GOT3 (cell line): ENCODE results near the gene PRR22.
A peak's percentile ranks its signal among the peaks of the same experiment; 100 is the strongest.

Experiments used
- DNase-seq: peaks from one replicate; lab custom pipeline; 2025; ENCODE audit warnings: mixed read lengths; lab: John Stamatoyannopoulos, UW

Gene PRR22

DNA sequence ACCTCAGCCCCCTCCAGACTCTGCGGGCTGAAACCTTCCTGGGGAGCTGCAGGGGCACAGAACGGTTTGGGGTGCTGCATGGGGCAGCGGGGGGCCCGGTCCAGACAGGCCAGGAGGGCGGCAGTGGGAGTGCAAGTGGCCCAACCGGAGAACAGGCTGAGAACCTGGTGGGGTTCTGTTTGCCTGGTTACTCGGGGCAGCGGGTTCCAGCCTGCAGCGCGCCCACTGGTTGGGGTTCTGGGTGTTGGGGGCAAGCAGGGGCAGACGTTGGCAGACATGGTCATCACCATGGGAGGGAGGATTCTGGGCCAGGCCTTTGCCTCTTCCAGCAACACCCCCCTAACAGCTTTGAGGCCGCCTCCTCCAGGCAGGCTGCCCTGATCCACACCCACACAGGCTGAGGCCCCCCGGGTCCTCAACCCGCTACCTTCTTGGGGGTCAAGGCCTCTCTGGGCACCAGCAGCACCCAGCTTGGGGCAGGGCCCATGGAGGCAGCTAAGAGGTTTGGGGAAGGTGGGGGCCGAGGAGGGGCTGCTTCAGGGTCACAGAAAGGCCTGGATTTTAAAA lies at the start of gene PRR22:
Gene PRR22, minus strand, starts transcription at position 166 of the 567 bp plus-strand sequence. Its CDS starts 86 bp downstream, at position 80.
- no peak for DNase-seq

DNA sequence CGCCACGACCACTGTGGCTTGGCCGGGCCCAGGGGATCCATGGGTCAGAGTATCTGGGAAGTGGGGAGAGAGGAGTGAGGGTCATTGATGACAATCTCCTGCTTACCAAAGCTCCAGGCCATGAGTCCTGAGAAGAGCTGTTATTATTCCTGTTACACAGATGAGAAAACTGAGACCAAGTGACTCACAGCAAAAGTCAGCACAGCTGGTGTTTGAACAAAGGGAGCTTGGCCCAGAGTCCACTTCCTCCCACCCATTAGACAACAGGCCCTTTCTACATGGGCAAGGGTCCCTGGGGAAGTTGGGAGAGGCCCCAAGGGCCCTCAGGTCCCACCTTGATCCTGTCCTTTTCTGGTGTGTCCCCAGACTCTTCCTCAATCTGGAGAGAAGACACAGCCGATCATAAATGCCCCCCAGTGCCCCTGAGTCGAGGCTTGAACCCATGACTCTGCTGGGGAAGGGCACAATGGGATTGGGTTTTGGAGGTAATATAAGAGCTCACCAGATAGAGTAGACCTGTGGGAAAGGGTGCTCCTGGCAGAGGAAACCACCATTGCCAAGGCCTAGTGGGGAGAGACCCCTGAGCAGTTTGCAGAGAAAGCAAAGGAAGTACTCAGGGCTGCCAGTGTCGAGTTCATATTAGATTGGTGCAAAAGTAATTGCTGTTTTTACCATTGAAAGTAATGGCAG lies 48.1 kb upstream of the PRR22 start:
- DNase-seq, result no peak

DNA sequence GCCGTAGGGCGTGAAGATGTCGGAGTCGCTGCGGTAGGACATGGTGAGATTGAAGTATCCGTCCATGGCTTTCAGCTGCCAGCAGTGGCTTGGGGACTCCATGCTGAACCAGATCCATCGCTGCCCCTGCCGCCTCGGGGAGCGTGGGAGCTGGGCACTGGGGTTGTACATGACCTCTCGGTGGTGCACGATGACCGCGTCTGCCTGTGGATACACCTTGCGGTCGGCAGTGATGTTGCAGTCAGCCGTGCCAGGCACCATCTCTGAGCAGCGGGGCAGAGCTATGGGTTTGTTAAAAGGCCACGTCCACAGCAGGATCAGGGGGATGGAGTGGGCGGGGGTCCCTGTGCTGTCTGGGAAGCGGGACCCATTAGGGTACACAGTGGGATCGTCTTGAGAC lies 47.5 kb upstream of the PRR22 start:
- DNase-seq, result no peak

DNA sequence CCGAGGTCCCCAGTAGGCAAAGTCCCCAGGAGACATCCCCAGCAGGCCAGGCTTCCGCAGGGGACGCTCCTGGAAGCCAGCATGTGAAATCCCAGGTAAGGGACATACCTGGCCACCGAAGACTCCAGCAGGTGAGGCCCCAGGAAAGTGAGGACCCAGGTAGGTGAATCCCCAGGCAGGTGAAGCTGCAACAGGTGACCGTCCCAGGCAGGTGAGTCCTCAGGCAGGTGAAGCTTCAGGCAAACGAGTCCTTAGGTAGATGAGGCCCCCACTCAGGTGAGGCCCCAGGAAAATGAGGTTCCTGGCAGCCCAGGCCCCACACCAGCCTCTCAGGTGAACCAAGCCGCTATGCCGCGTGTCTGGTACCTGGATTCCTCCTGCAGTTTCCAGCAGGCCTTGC lies 46.6 kb upstream of the PRR22 start:
- DNase-seq, result no peak

DNA sequence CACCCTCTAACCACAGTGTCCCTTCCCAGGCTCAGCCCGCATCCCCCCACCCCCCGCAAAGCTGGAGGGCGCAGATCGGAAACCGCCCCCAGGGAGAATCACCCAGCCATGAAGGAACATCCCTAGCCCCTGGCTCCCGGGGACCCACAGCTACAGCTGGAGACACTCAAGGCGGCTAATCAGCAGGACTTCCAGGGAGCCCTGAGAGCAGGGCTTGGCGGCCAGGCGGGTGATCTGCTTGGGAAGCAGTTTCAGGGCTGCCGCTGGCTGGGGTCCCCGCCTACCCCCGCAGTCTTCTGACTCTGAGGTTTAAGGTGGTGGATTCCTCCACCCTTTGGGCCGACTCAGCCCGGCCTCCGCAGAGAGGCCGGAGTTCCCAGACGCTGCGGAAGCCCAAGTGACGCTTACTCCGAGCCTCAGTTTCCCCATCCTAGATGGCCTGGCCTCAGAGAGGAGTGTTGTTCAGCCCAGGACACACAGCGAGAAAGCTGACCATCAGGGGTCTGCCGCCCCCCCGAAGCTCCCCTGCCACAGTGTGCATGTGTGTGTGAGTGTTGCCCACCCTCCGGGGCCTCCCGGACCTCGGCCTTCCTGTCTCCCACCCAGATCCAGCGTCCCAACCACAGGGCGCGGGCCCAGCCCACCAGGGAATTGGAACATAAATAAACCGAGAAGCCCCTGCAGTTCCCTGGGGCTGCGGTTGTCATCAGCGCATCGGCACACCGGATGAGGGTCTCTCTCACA lies 45.2 kb upstream of the PRR22 start:
- no peak for DNase-seq

DNA sequence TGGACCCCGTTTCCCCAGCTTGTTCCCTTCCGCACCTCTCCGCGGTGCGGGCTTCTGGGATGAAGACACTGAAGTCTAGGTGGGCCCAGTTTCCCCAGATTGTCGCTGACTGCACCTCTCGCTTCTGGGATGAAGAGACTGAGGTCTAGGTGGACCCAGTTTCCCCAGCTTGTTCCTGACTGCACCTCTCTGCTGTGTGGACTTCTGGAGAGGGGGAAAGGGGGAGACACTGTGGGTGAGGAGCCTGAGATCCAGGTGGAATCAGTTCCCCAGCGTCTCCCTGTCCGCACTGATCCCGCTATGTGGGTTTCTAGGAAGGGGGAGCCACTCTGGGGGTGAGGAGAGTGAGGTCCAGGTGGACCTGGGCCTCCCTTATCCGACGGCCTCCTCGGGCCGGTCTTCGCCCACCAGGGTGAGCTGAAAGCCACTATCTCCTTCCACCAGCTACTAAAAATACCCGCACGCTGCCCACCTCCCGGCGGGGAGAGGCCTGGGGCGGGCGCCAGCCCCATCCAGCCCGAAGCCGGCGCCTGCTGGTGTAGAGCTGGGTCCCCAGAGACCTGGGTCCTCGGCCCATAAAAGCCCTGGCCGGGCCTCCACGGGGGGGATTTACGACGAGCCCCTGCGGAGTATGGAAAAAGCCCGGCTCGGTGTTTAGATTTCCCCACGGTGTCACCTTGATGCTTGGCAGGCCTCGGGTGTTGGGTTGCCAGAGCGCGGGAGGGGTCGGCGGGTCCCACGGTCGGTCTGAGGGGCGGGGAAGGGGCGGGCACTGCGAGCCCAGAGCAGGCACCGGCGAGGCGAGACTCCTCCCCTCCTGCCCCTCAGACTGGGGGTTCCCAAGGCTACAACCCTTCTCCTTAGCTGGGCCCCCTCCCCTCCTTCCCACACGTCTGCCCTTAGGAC lies 44.4 kb upstream of the PRR22 start:
- DNase-seq, result no peak

DNA sequence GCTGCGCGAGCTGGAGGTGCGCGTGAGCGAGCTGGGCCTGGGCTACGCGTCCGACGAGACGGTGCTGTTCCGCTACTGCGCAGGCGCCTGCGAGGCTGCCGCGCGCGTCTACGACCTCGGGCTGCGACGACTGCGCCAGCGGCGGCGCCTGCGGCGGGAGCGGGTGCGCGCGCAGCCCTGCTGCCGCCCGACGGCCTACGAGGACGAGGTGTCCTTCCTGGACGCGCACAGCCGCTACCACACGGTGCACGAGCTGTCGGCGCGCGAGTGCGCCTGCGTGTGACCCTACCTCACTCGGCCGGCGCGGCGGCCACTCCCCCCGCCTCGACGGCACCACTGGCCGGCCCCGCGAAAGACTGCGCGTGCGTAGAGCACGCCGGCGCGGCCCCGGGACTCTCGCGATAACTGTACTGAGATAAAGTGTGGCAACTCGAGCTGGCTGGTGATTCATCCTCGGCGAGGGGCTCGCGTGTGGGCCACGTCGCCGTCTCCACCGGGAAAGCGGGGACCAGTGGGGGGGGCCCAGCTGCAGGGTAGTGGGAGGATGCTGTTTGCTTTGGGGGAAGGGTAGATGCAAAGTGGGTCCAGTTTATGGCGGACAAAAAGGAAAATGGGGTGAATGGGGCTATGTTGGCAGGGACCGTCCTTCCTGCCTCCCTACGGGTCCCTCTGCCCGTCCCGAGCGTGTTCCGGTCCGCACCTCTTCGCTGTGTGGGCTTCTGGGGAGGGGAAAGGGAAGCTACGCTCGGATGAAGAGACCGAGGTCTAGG lies 43.5 kb upstream of the PRR22 start:
- DNase-seq, result peak; percentile 91

DNA sequence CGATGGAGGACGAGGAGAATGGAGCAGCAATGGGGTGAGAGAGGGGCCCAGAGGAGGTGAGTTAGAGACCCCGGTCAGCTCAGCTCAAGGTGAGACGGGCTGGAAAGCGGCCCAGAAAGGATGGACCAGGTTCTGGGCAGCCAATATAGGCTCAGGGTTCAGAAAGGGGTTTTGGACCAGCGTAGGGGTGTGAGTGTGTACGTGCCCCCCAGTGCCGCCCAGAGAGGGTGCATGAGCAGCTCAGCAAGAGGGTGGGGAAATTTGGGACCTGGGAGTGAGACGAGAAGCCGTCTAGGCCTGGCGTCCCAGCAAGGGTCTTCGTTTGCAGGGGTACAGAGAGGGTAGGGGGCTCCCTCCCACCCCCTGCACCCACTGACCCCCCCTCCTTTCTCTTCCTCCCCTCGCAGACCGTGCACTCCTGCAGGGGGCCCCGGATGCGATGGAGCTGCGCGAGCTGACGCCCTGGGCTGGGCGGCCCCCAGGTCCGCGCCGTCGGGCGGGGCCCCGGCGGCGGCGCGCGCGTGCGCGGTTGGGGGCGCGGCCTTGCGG lies 42.9 kb upstream of the PRR22 start:
- DNase-seq, result no peak

DNA sequence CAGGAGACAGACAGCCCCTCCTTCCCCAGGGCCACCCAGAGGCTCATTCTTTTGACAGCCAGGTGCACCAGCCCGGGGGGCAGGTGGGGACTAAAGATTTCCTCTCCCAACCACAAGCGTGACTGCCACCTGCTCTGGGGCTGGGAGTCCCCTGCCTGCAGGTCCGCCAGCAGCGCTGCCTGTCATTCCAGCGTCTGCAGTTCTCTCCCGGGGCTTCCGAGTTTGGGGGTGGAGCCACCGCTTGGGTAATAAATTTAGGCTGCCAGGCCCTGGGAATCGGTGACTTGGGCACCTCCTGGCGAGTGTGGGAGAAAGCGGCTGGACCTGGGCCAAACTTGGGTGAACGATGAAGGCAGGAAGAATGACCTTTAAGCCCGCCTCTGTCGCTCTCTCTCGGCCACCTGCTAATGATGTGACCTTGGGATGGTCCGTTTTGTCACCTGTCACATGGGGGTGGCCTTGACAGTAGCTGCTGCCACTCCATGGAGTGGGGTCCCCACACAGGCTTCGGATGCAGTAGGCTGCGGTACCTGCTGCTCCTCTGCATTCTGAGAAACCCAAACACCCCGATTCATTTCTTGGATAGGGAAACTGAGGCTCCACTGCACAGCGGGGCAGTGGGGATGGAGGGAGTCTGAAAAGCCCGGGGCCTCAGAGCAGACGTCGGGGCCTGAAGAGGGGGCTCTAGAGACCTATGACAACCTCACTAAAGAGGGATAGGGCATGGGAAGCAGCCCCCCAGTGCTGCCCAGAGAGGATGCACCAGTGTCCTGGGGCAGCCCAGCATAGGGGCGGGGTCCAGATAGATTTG lies 42.2 kb upstream of the PRR22 start:
- no peak for DNase-seq

DNA sequence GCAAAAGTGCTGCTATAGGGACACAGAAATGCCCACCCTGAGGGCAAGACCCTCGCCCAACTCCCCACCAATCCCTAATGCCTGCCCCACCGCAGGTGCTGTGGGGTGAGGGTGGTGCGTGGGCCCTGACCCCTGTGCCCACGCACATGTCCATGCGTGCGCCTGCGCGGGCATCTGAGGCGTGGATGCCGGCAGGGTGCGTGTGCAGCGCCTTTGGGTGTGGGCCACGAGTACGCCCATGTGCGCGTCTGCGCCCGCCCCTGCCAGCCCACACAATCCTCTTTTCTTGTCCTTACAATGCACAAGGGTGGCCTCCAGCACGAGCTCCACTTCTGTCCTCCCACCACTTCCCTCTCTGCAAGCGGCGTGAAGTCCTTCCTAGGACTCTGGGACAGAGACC lies 40.6 kb upstream of the PRR22 start:
- no peak for DNase-seq

DNA sequence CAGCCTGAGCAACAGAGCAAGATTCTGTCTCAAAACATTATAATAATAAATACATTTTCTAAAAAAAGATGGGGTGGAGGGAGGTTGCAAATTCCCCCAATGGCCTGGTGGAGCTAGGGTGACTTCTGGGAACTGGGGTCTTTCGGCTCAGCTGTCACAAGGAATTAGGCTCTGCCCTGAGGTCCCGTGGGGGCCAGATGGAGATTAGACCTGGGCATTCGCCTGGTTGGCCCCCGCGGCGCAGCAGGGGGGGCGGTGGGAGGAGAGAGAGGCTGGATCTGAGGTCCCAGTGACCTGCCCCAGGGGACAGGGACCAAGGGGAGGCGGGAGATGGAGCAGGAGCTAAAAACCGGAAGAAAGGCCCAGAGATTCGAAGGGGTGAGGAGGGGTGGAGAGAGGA lies 40.2 kb upstream of the PRR22 start:
- DNase-seq, result no peak

DNA sequence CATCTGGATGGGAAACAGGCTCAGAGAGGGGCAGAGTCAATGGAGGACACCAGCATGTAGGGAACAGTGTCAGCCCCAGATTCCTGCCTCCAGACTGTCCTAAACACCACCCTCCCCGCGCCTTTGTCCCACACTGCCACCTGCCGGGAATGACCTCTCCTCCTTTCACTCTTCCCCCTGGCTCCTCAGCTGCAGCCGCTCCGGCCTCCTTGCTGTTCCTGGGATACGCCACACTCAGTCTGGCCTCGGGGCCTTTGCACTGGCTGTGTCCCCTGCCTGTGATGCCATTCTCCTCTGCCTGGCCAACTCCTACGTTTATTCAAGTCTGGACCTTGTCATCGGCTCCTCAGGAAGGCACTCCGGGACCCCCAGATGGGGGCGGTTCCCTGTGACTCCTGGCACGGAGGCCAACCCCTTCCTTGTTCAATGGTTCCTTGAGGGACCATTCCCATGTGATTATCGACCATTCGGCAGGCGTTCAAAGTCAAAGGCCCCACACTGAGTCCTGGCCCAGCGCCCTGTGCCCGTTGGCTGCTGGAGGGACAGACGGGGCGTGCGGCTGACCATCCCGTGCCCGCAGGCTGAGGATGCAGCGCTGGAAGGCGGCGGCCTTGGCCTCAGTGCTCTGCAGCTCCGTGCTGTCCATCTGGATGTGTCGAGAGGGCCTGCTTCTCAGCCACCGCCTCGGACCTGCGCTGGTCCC lies 39.2 kb upstream of the PRR22 start:
- no peak for DNase-seq

DNA sequence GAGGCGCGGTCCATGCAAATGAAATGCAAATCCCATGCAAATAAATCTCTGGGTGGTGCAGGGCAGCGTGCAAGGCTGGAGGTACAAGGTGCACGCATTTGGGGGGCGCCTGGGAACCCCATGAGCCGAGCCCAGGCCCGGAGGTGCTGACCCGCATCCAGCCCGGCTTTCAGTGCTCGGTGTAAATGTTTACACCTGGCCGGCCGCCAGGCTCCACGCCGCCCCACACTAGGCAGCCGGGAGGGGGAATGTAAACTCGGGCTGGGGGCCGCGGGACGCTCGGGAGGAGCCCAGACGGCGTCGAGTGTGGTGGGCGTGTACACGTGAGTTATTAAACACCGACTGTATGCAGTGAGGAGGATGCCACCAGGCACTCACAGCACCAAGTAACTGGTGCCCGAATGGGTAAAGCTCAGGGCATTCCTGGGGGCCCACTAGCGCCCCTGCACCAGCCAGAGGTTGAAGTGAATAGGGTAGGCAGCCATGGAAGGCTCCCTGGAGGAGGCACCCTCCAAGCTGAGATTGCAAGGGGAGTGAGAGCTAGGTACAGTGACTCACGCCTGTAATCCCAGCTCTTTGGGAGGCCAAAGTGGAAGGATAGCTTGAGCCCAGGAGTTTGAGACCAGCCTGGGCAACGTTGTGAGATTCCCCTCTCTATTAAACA lies 37.8 kb upstream of the PRR22 start:
- DNase-seq, result no peak

DNA sequence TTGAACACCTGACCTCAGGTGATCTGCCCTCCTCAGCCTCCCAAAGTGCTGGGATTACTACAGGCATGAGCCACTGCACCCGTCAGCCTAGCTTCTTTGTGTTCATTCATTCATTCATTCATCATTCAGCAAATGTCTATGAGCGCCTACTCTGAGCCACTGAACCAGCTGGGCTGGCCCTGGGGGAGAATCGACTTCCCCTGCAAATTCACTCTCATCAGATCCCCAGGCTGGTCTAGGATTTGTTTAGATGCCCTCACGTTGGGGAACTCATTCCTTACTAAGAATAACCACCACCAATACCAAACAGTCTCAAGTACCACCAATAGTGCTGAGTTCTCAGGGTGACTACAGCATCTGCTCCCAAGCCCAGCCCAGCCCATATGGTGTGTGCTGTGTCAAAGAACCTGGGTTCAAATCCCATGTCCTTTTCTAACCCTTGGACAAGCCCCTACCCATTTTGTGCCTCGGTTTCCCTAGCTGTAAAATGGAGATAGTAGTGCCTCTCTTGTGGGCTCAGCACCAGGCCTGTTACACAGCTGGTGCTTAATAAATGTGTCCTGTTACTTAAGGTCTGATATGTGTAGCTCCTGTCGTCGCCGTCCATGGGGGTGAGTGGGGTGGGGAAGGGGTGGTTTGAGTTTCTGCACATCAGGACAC lies 37.1 kb upstream of the PRR22 start:
- no peak for DNase-seq

DNA sequence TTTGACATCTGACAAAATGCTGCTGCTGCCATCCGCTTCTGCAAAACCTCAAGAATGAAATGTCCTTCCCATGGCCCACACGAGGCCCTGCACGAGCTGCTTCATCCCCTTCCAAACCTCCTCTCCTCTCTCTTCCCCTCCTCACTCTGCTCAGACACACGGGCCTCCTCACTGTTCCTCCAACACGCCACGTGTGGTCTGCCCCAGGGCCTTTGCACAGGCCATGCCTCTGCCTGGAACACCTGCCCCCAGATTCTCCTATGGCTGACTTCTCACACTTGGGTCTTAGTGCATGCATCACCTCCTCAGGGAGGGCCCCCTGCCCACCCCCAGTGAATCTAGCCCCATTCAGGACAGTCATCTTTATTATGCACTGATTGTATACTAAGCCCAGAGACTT lies 36.2 kb upstream of the PRR22 start:
- no peak for DNase-seq

DNA sequence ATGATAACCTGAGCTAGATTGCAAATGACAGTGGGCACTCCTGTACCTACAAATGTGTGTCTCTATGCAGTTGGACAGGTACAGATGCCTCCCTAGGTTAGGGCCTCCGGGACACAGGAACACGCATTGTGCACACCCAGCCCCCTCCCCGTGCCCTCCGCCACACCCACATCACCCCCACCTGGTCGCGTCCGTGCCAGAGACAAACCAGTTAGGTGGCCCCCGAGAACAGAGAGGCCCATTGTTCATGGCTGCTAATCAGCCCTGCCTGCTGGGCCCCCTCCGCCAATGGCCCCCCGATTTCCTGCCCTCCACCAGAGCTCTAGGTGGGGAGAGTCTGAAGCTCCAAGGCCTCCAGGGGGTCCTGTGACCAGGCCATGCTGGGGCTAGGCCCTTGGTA lies 34.0 kb upstream of the PRR22 start:
- DNase-seq, result no peak

DNA sequence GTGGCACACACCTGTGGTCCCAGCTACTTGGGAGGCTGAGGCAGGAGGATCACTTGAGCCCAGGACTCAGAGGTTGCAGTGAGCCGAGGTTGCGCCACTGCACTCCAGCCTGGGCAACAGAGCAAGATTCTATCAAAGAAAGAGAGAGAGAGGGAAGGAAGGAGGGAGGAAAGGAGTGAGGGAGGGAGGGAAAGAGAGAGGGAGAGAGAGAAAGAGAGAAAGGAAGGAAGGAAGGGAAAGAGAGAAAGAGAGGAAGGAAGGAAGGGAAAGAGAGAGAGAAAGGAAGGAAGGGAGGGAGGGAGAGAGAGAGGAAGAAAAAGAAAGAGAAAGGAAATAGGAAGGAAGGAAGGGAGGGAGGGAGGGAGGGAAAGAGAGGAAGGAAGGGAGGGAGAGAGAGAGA lies 32.7 kb upstream of the PRR22 start:
- DNase-seq, result no peak

DNA sequence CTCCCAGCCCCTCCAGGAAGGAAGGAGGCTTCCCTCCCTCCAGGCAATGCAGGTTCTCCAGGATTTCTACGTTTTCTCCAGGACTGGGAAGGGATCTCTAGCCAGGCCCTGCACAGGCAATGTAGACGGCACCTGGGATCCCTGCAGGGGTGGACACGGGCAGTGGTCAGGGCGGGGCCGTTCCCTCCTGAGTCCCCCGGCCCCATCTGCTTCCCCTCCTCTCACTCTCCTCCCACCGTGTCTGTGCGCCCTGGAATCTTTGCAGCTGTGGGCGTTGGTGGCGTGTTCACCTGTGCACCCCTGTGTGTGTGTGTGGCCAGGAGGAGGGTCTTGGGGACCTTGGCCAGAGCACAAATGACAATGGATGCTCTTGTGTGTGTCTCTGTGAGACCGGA lies 30.3 kb upstream of the PRR22 start:
- no peak for DNase-seq
